Head of caudate nucleus (tissue), 42 donors: ENCODE measurements around the gene FALEC.

Source experiments
- DNase-seq, 42 donors: peaks; one replicate each; pipeline versions ENCODE4 v3.0.0 to v3.0.0-alpha.2; 2020 to 2021; ENCODE audit warnings: mixed read lengths in 7 of 42
- intact Hi-C: fragments of 100-400 bp; cut with DNase I; formaldehyde crosslinking; loops from one replicate; pipeline ENCODE4 v1.15.0; 2022

The FALEC gene

GRCh38 chr1:150515328-150516049 lies at the start of gene FALEC:
TSS of gene FALEC (plus strand) at chr1:150515752.
- intact Hi-C loops, result no loop called here
- peak; percentile 90 to 99 (median 97) for DNase-seq

DNA sequence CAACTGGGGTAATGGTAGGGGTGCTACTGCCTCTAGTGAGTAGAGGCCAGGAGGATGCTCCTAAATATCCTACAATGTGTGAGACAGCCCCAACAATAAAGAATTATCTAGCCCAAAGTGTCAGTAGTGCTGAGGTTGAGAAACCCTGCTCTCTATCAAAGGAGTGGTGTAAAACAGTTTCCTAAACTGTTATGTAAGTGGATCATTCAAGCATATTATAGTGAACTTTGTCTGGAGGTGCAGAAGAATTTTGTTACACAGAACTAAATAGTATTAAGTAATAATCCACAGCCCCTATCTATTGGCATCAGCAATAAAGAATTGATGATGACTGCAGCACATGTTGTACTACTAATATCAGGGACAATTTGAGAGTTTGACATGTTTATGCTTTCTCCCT lies 48.6 kb upstream of the FALEC start:
- no peak for DNase-seq
- intact Hi-C loops, result no loop called here

DNA sequence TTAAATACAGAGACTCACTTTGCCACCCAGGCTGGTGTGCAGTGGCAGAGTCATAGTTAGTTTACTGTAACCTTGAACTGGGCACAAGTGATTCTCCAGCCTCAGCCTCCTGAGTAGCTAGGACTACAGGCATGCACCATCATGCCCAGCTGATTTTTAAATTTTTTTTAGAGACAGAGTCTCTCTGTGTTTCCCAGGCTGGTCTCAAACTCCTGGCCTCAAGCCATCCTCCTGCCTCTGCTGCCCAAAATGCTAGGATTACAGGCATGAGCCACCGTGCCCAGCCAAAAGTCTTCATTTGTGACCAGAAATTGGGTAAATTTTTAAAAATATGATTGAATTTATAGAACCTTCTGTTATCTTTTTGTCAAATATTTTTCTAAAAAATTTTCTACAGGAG lies 46.3 kb upstream of the FALEC start:
- DNase-seq, result peak in 15 of 42 donors; percentile 4 to 58 (median 28)
- intact Hi-C loops, result no loop called here

GRCh38 chr1:150472601-150473200 lies 42.9 kb upstream of the FALEC start:
- DNase-seq, result no peak
- intact Hi-C loops, result no loop called here

DNA sequence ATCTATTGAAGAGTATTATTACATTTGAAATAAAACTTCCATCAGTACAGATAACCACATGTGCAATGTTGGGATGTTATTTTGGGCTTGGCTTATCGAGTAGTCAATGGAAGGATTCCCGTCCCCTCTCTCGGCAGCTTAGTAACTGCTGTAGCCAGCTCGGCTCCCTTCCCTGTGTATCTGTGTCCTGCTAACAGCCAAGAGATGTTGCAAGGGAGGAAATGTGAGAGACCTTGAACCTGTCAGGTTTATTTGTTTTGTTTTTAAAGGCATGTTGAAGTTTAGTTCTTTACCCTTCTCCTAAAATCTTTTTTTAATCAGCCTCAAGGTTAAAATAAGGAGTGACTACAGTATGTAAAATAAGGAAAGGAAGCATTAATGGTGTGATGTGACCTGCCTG lies 41.9 kb upstream of the FALEC start:
- peak in 3 of 42 donors; percentile 15 to 29 (median 19) for DNase-seq
- intact Hi-C loops, result no loop called here

DNA sequence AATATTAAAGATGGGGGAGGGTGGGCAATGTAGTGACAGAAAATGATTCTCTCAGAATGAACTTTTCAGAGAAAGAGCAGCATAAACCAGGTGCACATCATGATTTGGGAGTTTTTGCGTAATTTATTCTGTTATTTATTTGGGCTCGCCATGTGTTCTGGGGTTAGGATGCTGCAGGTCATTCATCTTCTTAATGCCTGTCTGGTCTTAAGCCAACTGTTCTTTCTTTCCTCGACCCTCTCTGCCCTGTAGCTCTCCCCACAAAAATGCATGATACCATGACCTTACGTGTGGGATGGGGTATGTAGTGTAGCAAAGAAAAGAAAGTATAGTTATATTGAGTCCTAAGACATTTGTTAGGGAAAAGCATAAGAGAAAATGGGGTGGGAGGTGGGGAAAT lies 40.7 kb upstream of the FALEC start:
- intact Hi-C loops, result no loop called here
- DNase-seq, result no peak

DNA sequence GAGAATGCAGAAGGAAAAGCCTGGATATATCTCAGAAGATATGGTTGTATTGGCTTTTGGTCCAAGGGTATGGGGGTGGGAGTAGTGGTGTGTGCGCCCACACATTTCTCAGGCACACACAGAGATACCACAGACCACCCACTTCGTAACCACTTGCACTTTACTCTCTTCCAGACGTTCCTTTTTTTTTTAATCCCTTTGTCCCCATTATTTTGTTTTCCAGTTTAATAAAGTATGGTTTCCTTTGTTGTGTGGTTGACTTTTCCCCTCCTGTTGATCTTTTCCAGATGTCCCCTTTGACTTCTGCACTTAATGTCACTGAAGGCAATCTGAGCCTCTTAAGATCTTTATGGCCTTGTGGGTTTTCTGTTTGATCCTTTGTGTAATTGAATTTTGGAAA lies 38.8 kb upstream of the FALEC start:
- no peak for DNase-seq
- intact Hi-C loops, result no loop called here

DNA sequence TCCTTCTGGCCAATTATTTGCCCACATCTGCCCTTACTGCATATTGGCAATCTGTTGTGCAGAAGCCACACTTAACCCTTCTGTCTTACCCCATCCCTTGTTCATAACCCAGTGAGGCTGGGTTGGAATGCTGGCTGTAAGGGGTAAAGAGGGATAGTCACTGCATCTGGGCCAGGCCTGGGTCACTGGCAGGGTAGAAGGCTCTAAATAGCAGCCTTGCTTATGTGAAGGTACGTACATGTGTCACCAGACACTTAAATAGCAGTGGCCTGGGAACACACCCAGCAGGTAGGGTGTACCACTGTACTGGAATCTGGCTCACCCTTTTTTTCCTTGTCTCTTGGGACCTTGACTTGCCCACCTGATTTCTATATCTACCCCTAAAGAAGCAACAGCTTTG lies 38.2 kb upstream of the FALEC start:
- no peak for DNase-seq
- intact Hi-C loops, result no loop called here

DNA sequence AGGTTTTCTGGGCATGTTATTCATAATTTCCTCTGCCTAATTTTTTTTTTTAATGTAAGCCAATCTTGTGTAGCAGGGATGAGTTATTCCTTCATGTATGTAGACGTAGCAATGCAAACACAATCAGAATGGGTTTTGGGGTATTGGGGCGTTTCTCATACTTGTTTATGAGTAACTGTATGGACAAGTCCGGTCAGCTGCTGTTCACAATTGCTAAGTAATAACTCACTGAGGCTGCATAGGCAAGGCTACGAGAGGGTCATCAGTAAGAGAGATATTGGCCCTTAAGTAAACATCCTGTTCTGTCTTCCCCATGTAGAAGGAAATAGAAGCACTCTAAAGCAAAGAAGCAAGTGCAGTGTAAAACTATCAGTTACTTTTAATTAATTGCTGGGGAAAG lies 37.8 kb upstream of the FALEC start:
- no peak for DNase-seq
- intact Hi-C loops, result no loop called here

GRCh38 chr1:150479370-150479769 lies 36.2 kb upstream of the FALEC start:
- no peak for DNase-seq
- intact Hi-C loops, result no loop called here

GRCh38 chr1:150479927-150480352 lies 35.6 kb upstream of the FALEC start:
- intact Hi-C loops, result loop anchor here (10.0 kb wide), 1 partner anchor 55 kb away; no protein-coding TSS in a partner anchor
- DNase-seq, result no peak

DNA sequence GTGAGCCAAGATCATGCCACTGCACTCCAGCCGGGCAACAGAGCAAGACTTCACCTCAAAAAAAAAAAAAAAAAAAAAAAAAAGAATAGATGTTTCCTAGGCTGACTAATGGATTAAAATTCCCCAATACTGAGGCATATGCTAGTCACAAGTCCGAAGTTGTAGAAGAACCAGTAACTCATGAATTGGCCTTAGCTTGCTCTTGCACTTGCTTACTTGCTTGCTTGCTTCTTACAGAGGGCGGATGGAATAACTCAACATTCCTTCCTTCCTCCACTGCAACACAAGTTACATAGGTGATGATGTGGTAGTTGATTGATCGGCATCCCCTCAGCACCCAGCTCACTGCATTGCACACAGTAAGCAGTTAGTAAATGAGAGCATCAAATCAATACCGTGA lies 31.1 kb upstream of the FALEC start:
- peak in 1 of 42 donors; percentile 3 for DNase-seq
- intact Hi-C loops, result loop anchor here (10.0 kb wide), 1 partner anchor 50 kb away; no protein-coding TSS in a partner anchor

GRCh38 chr1:150484861-150485260 lies 30.7 kb upstream of the FALEC start:
- intact Hi-C loops, result loop anchor here (10.0 kb wide), 1 partner anchor 50 kb away; no protein-coding TSS in a partner anchor
- DNase-seq, result no peak

DNA sequence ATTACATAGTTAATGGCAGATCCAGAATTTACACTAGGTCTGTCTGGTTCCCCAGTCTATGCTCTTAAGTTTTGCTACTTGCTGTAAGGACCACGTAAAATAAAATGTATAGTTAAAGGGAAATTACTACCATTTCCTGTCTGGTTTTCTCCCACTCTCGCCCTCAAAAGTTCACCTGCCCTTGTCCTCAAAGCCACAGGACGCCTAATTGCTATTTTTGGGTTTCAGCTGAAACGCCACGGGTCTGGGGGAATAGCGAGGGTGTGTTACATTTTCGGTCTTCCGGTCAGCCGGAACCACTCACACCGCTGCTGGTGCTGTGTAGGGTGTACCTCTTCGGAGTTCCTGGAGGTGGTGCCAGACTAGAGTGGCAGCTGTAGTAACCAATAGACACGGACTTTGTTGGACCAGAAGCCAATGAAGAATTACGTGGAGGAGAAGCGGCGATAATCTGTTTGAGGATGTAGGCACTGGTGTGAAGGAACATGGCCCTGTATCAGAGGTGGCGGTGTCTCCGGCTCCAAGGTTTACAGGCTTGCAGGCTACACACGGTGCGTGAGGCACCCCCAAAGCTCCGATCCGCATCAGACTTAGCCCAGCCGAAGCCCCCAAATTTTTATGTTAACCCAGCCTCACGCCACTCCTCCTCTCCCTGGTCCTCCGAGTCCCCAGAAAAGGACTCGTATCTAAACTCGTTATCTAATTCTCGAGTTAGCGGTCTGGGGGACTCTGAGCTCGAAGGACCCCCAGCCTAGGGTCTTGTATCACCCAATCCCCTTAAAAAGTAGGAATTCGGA lies 28.4 kb upstream of the FALEC start, which contains the start of gene TARS2:
Gene TARS2, plus strand, starts transcription at position 454 of the 797 bp plus-strand sequence. Its CDS starts 32 bp downstream, at position 486.
- intact Hi-C loops, result loop anchor here (10.0 kb wide), 1 partner anchor 48 kb away; no protein-coding TSS in a partner anchor

GRCh38 chr1:150487763-150488115 lies 27.8 kb upstream of the FALEC start:
- intact Hi-C loops, result loop anchor here (10.0 kb wide), 1 partner anchor 47 kb away; no protein-coding TSS in a partner anchor

More for the DNA sequence above, 28.4 kb upstream of the FALEC start, which contains the start of gene TARS2:
- DNase-seq, result peak; percentile 69 to 98 (median 94)

GRCh38 chr1:150493175-150493574 lies 22.4 kb upstream of the FALEC start:
- no peak for DNase-seq
- intact Hi-C loops, result no loop called here

More at GRCh38 chr1:150487763-150488115, 27.8 kb upstream of the FALEC start:
- peak in 2 of 42 donors; percentile 8 to 36 for DNase-seq

- intact Hi-C loops, result no loop called here
- no peak for DNase-seq
Observed at GRCh38 chr1:150498342-150498741, 17.2 kb upstream of the FALEC start.

DNA sequence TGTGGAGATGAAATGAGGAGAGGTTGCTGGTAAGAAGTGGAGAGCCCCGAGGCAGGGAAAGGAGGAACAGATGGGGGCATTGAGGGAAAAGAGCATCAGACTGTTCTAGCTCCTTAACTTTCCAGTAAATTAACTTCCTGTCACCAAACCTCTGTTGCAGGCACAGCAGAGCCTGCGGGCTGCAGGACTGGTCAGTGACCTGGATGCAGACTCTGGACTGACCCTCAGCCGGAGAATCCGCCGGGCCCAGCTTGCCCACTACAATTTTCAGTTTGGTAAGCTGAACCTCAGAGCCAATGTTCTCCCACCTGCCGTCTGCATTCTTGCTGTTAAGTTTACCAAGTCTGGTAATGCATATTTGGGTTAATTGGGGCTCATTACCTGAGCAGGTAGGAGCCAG lies 10.1 kb upstream of the FALEC start:
- no peak for DNase-seq
- intact Hi-C loops, result no loop called here
